Caco-2 (cell line): ENCODE data around the gene CALCA. TPM values are rescaled to one million over a fixed set of nuclear protein-coding genes. Genes with fewer than 3 reads are reported as not detected.

Source experiments
- Bru-seq: library from RNA; stranded (reverse); fragments of 400-500 nt; gene quantifications from one replicate; lab custom pipeline; 2021; lab: Mats Ljungman, UMichigan
- BruChase-seq, 2 experiments: library from RNA; stranded (reverse); fragments of 400-500 nt; gene quantifications; one replicate each; lab custom pipeline; 2021; lab: Mats Ljungman, UMichigan
- BruUV-seq: library from RNA; stranded (reverse); fragments of 400-500 nt; replicated peaks from 2 replicates; lab custom pipeline; 2021; lab: Mats Ljungman, UMichigan
- CTCF ChIA-PET: fragments of 300-600 bp; sonication (Branson Sonifier 250); formaldehyde crosslinking; loops from one replicate; lab custom pipeline; 2022; ENCODE audit warnings: antibody characterized with exemption; lab: Charles Lee
- POLR2A ChIA-PET: fragments of 300-600 bp; sonication (Branson Sonifier 250); formaldehyde crosslinking; loops from one replicate; lab custom pipeline; 2022; ENCODE audit warnings: antibody characterized with exemption; lab: Charles Lee
- DNase-seq, 2 experiments: peaks; one replicate each; pipeline versions ENCODE4 v3.0.0 to v3.0.0-alpha.2; 2020 to 2022
- H3K27me3 ChIP-seq: replicated peaks from 2 replicates; pipeline ENCODE4 v1.6.0; 2011; ENCODE audit warnings: low read length; ENCODE audit not compliant: control insufficient read depth, insufficient read depth
- H3K36me3 ChIP-seq: 2 replicates; pipeline ENCODE4 v1.5.1; 2011; ENCODE audit warnings: low read length; ENCODE audit not compliant: control insufficient read depth, insufficient read depth
- H3K4me1 ChIP-seq: fragments of 250-450 bp; sonication (Bioruptor Pico); 2 replicates; pipeline ENCODE4 v1.5.1; 2020; ENCODE audit warnings: mild to moderate bottlenecking
- H3K4me3 ChIP-seq: 2 replicates; pipeline ENCODE4 v1.5.1; 2011; ENCODE audit warnings: low read depth, mild to moderate bottlenecking, control low read depth, low read length
- H3K9me3 ChIP-seq: fragments of 250-450 bp; sonication (Bioruptor Pico); 2 replicates; pipeline ENCODE4 v1.5.1; 2020; ENCODE audit warnings: mild to moderate bottlenecking, moderate library complexity
- H3K27ac Mint-ChIP-seq: one replicate; pipeline ENCODE4 v1.8.0; 2022; ENCODE audit warnings: mixed read lengths; ENCODE audit not compliant: unreplicated experiment
- H3K27me3 Mint-ChIP-seq: one replicate; pipeline ENCODE4 v1.8.0; 2022; ENCODE audit warnings: mixed read lengths; ENCODE audit not compliant: insufficient read depth, unreplicated experiment
- H3K36me3 Mint-ChIP-seq: one replicate; pipeline ENCODE4 v1.8.0; 2022; ENCODE audit warnings: mild to moderate bottlenecking, mixed read lengths; ENCODE audit not compliant: insufficient read depth, unreplicated experiment
- H3K4me1 Mint-ChIP-seq: one replicate; pipeline ENCODE4 v1.8.0; 2022; ENCODE audit warnings: low read depth, mixed read lengths; ENCODE audit not compliant: unreplicated experiment
- H3K4me3 Mint-ChIP-seq: one replicate; pipeline ENCODE4 v1.8.0; 2022; ENCODE audit warnings: mild to moderate bottlenecking, moderate library complexity, mixed read lengths; ENCODE audit not compliant: unreplicated experiment
- H3K9me3 Mint-ChIP-seq: one replicate; pipeline ENCODE4 v1.8.0; 2022; ENCODE audit warnings: mixed read lengths; ENCODE audit not compliant: unreplicated experiment
- intact Hi-C: fragments of 100-400 bp; cut with micrococcal nuclease; formaldehyde crosslinking; loops from one replicate; pipeline ENCODE4 v1.10.0; 2022; ENCODE audit not compliant: unreplicated experiment
- long read RNA-seq: library from polyadenylated mRNA; stranded (forward); transcript quantifications from one replicate; pipeline ENCODE4 v2.0.0, GENCODE V29; 2022
- total RNA-seq: library from RNA; stranded (reverse); gene quantifications from 2 replicates; pipeline ENCODE4 v1.2.3, GENCODE V29; 2022
- TF ChIP-seq, protein P1 (sequence below), 2 experiments: fragments of 200-600 bp in 1 of 2; IDR thresholded peaks; 1 replicate in 1 of 2; 2 replicates in 1 of 2; pipeline versions ENCODE4 v1.5.1 to v1.8.0; 2011 to 2022; ENCODE audit warnings: antibody characterized with exemption in 1 of 2, control low read depth in 1 of 2, inconsistent platforms in 1 of 2, low read depth in 1 of 2, low read length in 1 of 2, mild to moderate bottlenecking in 1 of 2, moderate library complexity in 1 of 2; ENCODE audit not compliant: insufficient read depth in 1 of 2, severe bottlenecking in 1 of 2, unreplicated experiment in 1 of 2

CALCA gene, protein sequence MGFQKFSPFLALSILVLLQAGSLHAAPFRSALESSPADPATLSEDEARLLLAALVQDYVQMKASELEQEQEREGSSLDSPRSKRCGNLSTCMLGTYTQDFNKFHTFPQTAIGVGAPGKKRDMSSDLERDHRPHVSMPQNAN
- total RNA-seq (not detected in 2 replicates), Bru-seq, nascent RNA (not detected), BruChase-seq, experiment 1, labeled RNA remaining after a 2-hour chase (not detected), BruChase-seq, experiment 2, labeled RNA remaining after a 6-hour chase (percentile 11 among the genes with signal in this experiment)
- long read RNA-seq: 0 reads

DNA sequence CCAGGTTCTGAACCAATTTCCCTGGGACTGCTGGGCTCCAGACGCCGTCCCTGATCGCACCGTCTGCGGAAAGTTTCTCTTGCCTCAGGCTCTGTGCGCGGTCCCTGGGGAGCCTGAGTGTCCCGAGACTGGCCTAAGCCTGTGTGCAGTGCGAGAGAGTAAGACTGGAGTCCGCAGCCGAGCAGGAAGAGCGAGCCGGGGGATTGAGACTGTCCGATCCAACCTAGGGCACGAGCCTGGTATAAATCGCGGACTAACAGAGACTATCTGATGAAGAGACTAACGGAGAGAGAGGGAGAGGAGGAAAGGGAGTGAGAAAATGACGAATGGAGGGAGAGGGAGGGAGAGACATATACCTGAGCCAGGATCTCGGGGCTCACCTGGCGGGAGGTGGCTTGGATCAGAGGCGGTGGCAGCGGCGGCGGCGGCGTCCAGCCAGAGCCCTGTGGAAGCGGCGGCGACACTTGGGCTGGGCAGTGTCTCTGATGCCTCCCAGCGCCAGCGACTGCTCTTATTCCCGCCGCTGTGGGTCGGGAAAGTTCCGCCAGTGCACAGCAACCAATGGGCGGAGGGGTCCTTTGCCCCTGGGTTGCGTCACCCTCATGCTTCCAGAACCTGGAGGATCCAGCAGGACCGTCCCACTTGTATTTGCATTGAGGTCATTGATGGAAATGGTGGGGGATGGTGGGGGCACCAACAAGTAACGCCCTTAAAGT, at the start of gene CALCA:
TSS of gene CALCA (minus strand) at position 487 of the 716 bp plus-strand sequence. CDS start 1,159 bp downstream, outside the sequence.
- Histone ChIP-seq H3K9me3 (no peaks in the 10 kb centered on the region), H3K27me3 (peaks cover 1% of the 10 kb centered on the region), H3K4me3 (no peak within 1 kb of the TSS), H3K36me3 (no peaks in the 10 kb centered on the region), H3K4me1 (no peaks in the 10 kb centered on the region)
- no TSS peak for BruUV-seq
- Mint-ChIP-seq H3K9me3 (no peaks in the 10 kb centered on the region), H3K4me3 (peak within 1 kb of the TSS; percentile 47), H3K27ac (no peak within 1 kb of the TSS), H3K4me1 (no peaks in the 10 kb centered on the region), H3K27me3 (peaks cover 24% of the 10 kb centered on the region), H3K36me3 (no peaks in the 10 kb centered on the region)
- intact Hi-C loops: loop anchor here (10.0 kb wide), 1 partner anchor 233 kb away; no protein-coding TSS in a partner anchor
- TF ChIP-seq, protein P1, sequence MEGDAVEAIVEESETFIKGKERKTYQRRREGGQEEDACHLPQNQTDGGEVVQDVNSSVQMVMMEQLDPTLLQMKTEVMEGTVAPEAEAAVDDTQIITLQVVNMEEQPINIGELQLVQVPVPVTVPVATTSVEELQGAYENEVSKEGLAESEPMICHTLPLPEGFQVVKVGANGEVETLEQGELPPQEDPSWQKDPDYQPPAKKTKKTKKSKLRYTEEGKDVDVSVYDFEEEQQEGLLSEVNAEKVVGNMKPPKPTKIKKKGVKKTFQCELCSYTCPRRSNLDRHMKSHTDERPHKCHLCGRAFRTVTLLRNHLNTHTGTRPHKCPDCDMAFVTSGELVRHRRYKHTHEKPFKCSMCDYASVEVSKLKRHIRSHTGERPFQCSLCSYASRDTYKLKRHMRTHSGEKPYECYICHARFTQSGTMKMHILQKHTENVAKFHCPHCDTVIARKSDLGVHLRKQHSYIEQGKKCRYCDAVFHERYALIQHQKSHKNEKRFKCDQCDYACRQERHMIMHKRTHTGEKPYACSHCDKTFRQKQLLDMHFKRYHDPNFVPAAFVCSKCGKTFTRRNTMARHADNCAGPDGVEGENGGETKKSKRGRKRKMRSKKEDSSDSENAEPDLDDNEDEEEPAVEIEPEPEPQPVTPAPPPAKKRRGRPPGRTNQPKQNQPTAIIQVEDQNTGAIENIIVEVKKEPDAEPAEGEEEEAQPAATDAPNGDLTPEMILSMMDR (IDR thresholded peaks at IDR 0.05; ENCODE audit: insufficient read depth in 1 of 2, low read depth in 1 of 2, low read length in 1 of 2, severe bottlenecking in 1 of 2, unreplicated experiment in 1 of 2): no peak
- POLR2A ChIA-PET: no interaction called here
- DNase-seq: no peak
- CTCF ChIA-PET: no interaction called here

DNA sequence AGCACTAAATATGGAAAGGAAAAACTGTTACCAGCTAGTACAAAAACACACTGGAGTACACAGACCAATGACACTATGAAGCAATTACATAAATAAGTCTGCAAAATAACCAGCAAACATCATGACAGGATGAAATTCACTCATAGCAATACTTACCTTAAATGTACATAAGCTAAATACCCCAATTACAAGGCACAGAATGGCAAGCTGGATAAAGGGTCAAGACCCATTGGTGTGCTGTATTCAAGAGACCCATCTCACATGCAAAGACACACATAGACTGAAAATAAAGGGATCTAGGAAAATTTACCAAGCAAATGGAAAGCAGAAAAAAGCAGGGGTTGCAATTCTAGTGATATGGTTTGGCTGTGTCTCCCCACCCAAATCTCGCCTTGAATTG, 44.0 kb upstream of the CALCA start:
- no peaks in the 10 kb centered on the region for H3K36me3 ChIP-seq
- TF ChIP-seq, protein P1 (IDR thresholded peaks at IDR 0.05; ENCODE audit: insufficient read depth in 1 of 2, low read depth in 1 of 2, low read length in 1 of 2, severe bottlenecking in 1 of 2, unreplicated experiment in 1 of 2): no peak
- POLR2A ChIA-PET: no interaction called here
- no peaks in the 10 kb centered on the region for H3K36me3 Mint-ChIP-seq
- CTCF ChIA-PET: no interaction called here
- H3K4me3 Mint-ChIP-seq: no peak overlapping the region
- no peak overlapping the region for H3K4me3 ChIP-seq
- no peak overlapping the region for H3K27ac Mint-ChIP-seq
- no TSS peak for BruUV-seq
- H3K9me3 ChIP-seq: no peaks in the 10 kb centered on the region
- no peak for DNase-seq
- H3K9me3 Mint-ChIP-seq: peaks cover 21% of the 10 kb centered on the region
- no peaks in the 10 kb centered on the region for H3K4me1 ChIP-seq
- H3K4me1 Mint-ChIP-seq: no peaks in the 10 kb centered on the region
- no peaks in the 10 kb centered on the region; the same call in 1 of the 2 replicates for H3K27me3 ChIP-seq
- peaks cover 9% of the 10 kb centered on the region for H3K27me3 Mint-ChIP-seq
- intact Hi-C loops: no loop called here

DNA sequence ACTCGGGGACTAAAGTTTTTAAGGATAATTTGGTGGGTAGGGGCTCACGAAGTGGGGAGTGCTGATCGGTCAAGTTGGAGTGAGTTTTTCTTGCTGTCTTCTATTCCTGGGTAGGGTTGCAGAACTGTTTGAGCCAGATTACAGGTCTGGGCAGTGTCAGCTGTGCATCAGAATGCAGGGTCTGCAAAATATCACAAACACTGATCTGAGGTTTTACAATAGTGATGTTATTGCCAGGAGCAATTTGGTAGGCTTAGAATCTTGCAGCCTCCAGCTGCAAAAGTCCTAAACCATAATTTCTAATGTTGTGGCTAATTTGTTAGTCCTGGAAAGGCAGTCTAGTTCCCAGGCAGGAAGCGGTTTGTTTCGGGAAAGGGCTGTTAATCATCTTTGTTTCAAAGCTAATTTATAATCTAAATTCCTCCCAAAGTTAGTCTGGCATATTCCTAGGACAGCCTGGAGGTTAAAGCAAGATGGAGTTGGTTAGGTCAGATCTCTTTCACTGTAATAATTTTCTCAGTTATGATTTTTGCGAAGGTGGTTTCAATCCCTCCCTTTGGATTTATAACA, 39.7 kb upstream of the CALCA start:
- BruUV-seq: no TSS peak
- CTCF ChIA-PET: no interaction called here

More for the DNA sequence above, 39.7 kb upstream of the CALCA start:
- Mint-ChIP-seq H3K36me3 (no peaks in the 10 kb centered on the region), H3K4me3 (no peak overlapping the region), H3K27me3 (peaks cover 17% of the 10 kb centered on the region), H3K9me3 (peaks cover 12% of the 10 kb centered on the region), H3K4me1 (no peaks in the 10 kb centered on the region), H3K27ac (no peak overlapping the region)
- H3K9me3 ChIP-seq: no peaks in the 10 kb centered on the region
- no peak for DNase-seq
- no peaks in the 10 kb centered on the region for H3K36me3 ChIP-seq
- no peak overlapping the region for H3K4me3 ChIP-seq
- H3K27me3 ChIP-seq: no peaks in the 10 kb centered on the region; the same call in 1 of the 2 replicates
- POLR2A ChIA-PET: no interaction called here
- H3K4me1 ChIP-seq: no peaks in the 10 kb centered on the region
- TF ChIP-seq, protein P1 (IDR thresholded peaks at IDR 0.05; ENCODE audit: insufficient read depth in 1 of 2, low read depth in 1 of 2, low read length in 1 of 2, severe bottlenecking in 1 of 2, unreplicated experiment in 1 of 2): no peak
- intact Hi-C loops: no loop called here
